K562 (cell line): ENCODE results near the gene UNC93B1. TPM values are rescaled to one million over a fixed set of nuclear protein-coding genes. Genes with fewer than 3 reads are reported as not detected.

Source experiments
- CXXC5 ChIP-seq: fragments of 250-450 bp; sonication (Bioruptor Pico); IDR thresholded peaks from 2 replicates; pipeline ENCODE4 v1.8.0; 2022; ENCODE audit warnings: inconsistent platforms, mild to moderate bottlenecking, moderate library complexity
- E4F1 ChIP-seq: fragments of 250-450 bp; sonication (Bioruptor Pico); IDR thresholded peaks from 2 replicates; pipeline ENCODE4 v1.5.0; 2021; ENCODE audit warnings: mild to moderate bottlenecking, borderline replicate concordance
- HDAC2 ChIP-seq: fragments of 450-650 bp; IDR thresholded peaks from 2 replicates; pipeline ENCODE4 v1.6.1; 2016; ENCODE audit warnings: mild to moderate bottlenecking
- HMG20B ChIP-seq: fragments of 250-450 bp; sonication (Bioruptor Pico); IDR thresholded peaks from 2 replicates; pipeline ENCODE4 v1.5.0; 2021; ENCODE audit warnings: mild to moderate bottlenecking
- HOXB6 ChIP-seq: fragments of 250-450 bp; sonication (Bioruptor Pico); IDR thresholded peaks from 2 replicates; pipeline ENCODE4 v1.5.1; 2022; ENCODE audit warnings: mild to moderate bottlenecking, borderline replicate concordance
- KDM4B ChIP-seq, 2 experiments: fragments of 450-650 bp in 1 of 2; sonication (generic) in 1 of 2; IDR thresholded peaks; 2 replicates each; pipeline ENCODE4 v1.6.1; 2016 to 2017; ENCODE audit warnings: borderline replicate concordance in 2 of 2, antibody characterized with exemption in 1 of 2, low read depth in 1 of 2, mild to moderate bottlenecking in 1 of 2
- NELFE ChIP-seq: IDR thresholded peaks from 2 replicates; pipeline ENCODE4 v1.6.1; 2011; ENCODE audit warnings: mild to moderate bottlenecking; ENCODE audit not compliant: insufficient read depth, insufficient read length
- NONO ChIP-seq, 2 experiments: fragments of 200-400 bp in 1 of 2; fragments of 450-650 bp in 1 of 2; formaldehyde crosslinking in 1 of 2; IDR thresholded peaks; 2 replicates each; pipeline ENCODE4 v1.6.1; 2017; ENCODE audit warnings: low read depth in 2 of 2, mild to moderate bottlenecking in 2 of 2, moderate library complexity in 2 of 2, low read length in 1 of 2
- NR2C1 ChIP-seq, 2 experiments: fragments of 450-650 bp; IDR thresholded peaks; 2 replicates each; pipeline ENCODE4 v1.6.1; 2017; ENCODE audit warnings: mild to moderate bottlenecking in 2 of 2, antibody characterized with exemption in 1 of 2, inconsistent platforms in 1 of 2, missing compliant biosample characterization in 1 of 2, missing genetic modification characterization in 1 of 2
- NUFIP1 ChIP-seq: fragments of 450-650 bp; IDR thresholded peaks from 2 replicates; pipeline ENCODE4 v1.6.1; 2018; ENCODE audit not compliant: partially characterized antibody
- RNF2 ChIP-seq: sonication (generic); IDR thresholded peaks from 2 replicates; pipeline ENCODE4 v1.6.1; 2016
- SMAD4 ChIP-seq: fragments of 250-450 bp; sonication (Bioruptor Pico); conservative IDR thresholded peaks from 2 replicates; pipeline ENCODE4 v1.8.0; 2021; ENCODE audit warnings: inconsistent platforms, mild to moderate bottlenecking, moderate library complexity
- TFAP4 ChIP-seq: sonication (generic); formaldehyde crosslinking; IDR thresholded peaks from 2 replicates; pipeline ENCODE4 v1.8.0; 2022; ENCODE audit warnings: missing genetic modification reagents, mild to moderate bottlenecking, moderate library complexity, borderline replicate concordance
- XRCC3 ChIP-seq: fragments of 450-650 bp; IDR thresholded peaks from 2 replicates; pipeline ENCODE4 v1.6.1; 2017; ENCODE audit warnings: mild to moderate bottlenecking, moderate library complexity
- ZBTB17 ChIP-seq: fragments of 450-650 bp; formaldehyde crosslinking; IDR thresholded peaks from 2 replicates; pipeline ENCODE4 v1.4.0; 2020; ENCODE audit warnings: mild to moderate bottlenecking
- ZNF316 ChIP-seq: fragments of 450-650 bp; IDR thresholded peaks from 2 replicates; pipeline ENCODE4 v1.6.1; 2016
- ZNF592 ChIP-seq: fragments of 450-650 bp; IDR thresholded peaks from 2 replicates; pipeline ENCODE4 v1.6.1; 2017; ENCODE audit warnings: antibody characterized with exemption, mild to moderate bottlenecking
- ZNF785 ChIP-seq: fragments of 250-450 bp; sonication (Bioruptor Pico); IDR thresholded peaks from 2 replicates; pipeline ENCODE4 v1.4.0; 2020; ENCODE audit warnings: mild to moderate bottlenecking
- polyA plus RNA-seq, 8 experiments: library from polyadenylated mRNA; depleted of rRNA in 4 of 8; stranded (reverse) in 5 of 8; unstranded in 3 of 8; fragments of >200 nt; fragmentation: Nextera tagmentation in 2 of 8; fragmentation: Illumina TruSeq in 1 of 8; extraction: Ambion mirVana in 2 of 8; extraction: Trizol in 1 of 8; gene quantifications; 2 replicates each; pipeline versions ENCODE4 v1.2.1 to v1.2.3, GENCODE V29; 2011 to 2014; ENCODE audit warnings: inconsistent platforms in 1 of 8, missing spikeins in 1 of 8
- total RNA-seq, 7 experiments: library from RNA; depleted of rRNA in 6 of 7; stranded (reverse); fragments of >200 nt in 6 of 7; fragmentation: Illumina TruSeq in 2 of 7; extraction: Trizol in 2 of 7; gene quantifications; 2 replicates each; pipeline versions ENCODE4 v1.2.1 to v1.2.3, GENCODE V29; 2011 to 2021; ENCODE audit warnings: low replicate concordance in 1 of 7

Gene UNC93B1
- total and polyA plus RNA-seq, 9 of the 15 experiments (the other 6 are each of a cell fraction or from before 2014, with no cell fraction given): 0.10 to 13.6 (median 6.5) TPM

- TF ChIP-seq E4F1 (CRISPR knock-in tag) (no peak), ZNF316 (no peak), HOXB6 (CRISPR knock-in tag) (no peak), SMAD4 (0 out of 2 replicates have a peak, but pooled peaks have one; percentile 13), HMG20B (CRISPR knock-in tag) (no peak), RNF2 (peak; percentile 38; the same call in 1 of the 2 replicates), HDAC2 (no peak), NELFE (no peak), NONO (IDR thresholded peaks at IDR 0.05; ENCODE audit: low read depth in 2 of 2, low read length in 1 of 2) (0 out of 4 replicates have a peak, but pooled peaks of 1 of the 2 experiments have one; percentile 26), ZNF785 (no peak), NR2C1 (IDR thresholded peaks at IDR 0.05) (no peak), NR2C1 (tag; IDR thresholded peaks at IDR 0.05) (no peak), KDM4B (IDR thresholded peaks at IDR 0.05; ENCODE audit: borderline replicate concordance in 2 of 2, low read depth in 1 of 2) (no peak), NUFIP1 (no peak), ZBTB17 (CRISPR knock-in tag) (0 out of 2 replicates have a peak, but pooled peaks have one; percentile 50), TFAP4 (CRISPR knock-in tag) (peak; percentile 49; the same call in 1 of the 2 replicates), ZNF592 (peak; percentile 84), XRCC3 (no peak), CXXC5 (CRISPR knock-in tag) (peak; percentile 28; the same call in 1 of the 2 replicates)
Measured at GRCh38 chr11:68010090-68011041, 6.5 kb upstream of the UNC93B1 start, which contains the start of gene ALDH3B1 (continued).
